DMS 273 treated with DMSO at 0.1 percent for 48 hours (cell line): Measurements from ENCODE around the gene C17orf58.
"Not testable (repeated sequence)": the region's sequence is repeated elsewhere in the genome, so short reads cannot be mapped to it uniquely, and the experiment has no call there.

Source experiments
- DNase-seq: peaks from one replicate; lab custom pipeline; 2025; lab: John Stamatoyannopoulos, UW

C17orf58 gene

GRCh38 chr17:67996301-67997171 is at the start of gene C17orf58:
C17orf58 (minus strand) TSS chr17:67996469; CDS start chr17:67996198, 271 bp downstream.
- not testable (repeated sequence) for DNase-seq

- no peak for DNase-seq
Measured at GRCh38 chr17:68036304-68037147, 40.3 kb upstream of the C17orf58 start.

GRCh38 chr17:68035523-68036303 is 39.4 kb upstream of the C17orf58 start, which contains the start of gene KPNA2:
KPNA2 (plus strand) TSS chr17:68035735; CDS start chr17:68037133, 1,398 bp downstream.
- DNase-seq, result peak; percentile 97

GRCh38 chr17:68035131-68035522 is 38.9 kb upstream of the C17orf58 start:
- peak; percentile 97 for DNase-seq

GRCh38 chr17:68034452-68034776 is 38.1 kb upstream of the C17orf58 start:
- no peak for DNase-seq

- DNase-seq, result peak; percentile 48
Measured at GRCh38 chr17:68033636-68034451, 37.6 kb upstream of the C17orf58 start.

GRCh38 chr17:68029512-68030215 is 33.4 kb upstream of the C17orf58 start:
- no peak for DNase-seq

- not testable (repeated sequence) for DNase-seq
Measured at GRCh38 chr17:68022547-68022946, 26.3 kb upstream of the C17orf58 start.

- DNase-seq, result no peak
Measured at GRCh38 chr17:68021963-68022362, 25.7 kb upstream of the C17orf58 start.

- DNase-seq, result not testable (repeated sequence)
Measured at GRCh38 chr17:68020791-68021190, 24.5 kb upstream of the C17orf58 start.

GRCh38 chr17:68020409-68020756 is 24.1 kb upstream of the C17orf58 start:
- peak; percentile 58 for DNase-seq

- peak; percentile 90 for DNase-seq
Measured at GRCh38 chr17:68019675-68020408, 23.6 kb upstream of the C17orf58 start.

- DNase-seq, result no peak
Measured at GRCh38 chr17:68019336-68019674, 23.0 kb upstream of the C17orf58 start.

GRCh38 chr17:68018493-68018892 is 22.2 kb upstream of the C17orf58 start:
- DNase-seq, result not testable (repeated sequence)

- DNase-seq, result no peak
Measured at GRCh38 chr17:68016838-68017237, 20.6 kb upstream of the C17orf58 start.

GRCh38 chr17:68015081-68015723 is 18.9 kb upstream of the C17orf58 start:
- DNase-seq, result no peak

- no peak for DNase-seq
Measured at GRCh38 chr17:68013385-68013784, 17.1 kb upstream of the C17orf58 start.

- DNase-seq, result no peak
Measured at GRCh38 chr17:68011199-68011665, 15.0 kb upstream of the C17orf58 start.

GRCh38 chr17:68006797-68007196 is 10.5 kb upstream of the C17orf58 start:
- DNase-seq, result no peak
